Measurements from ENCODE around the gene TCEAL4. TPM values are rescaled to one million over a fixed set of nuclear protein-coding genes. Genes with fewer than 3 reads are reported as not detected.

TCEAL4 gene
- polyA plus RNA-seq, 1 donor (not counting 4 experiments of a cell fraction or from before 2014, with no cell fraction given), result 73.1 TPM

- peak overlapping the region; percentile 0 for H3K4me2 ChIP-seq (ENCODE audit: control insufficient read depth, extremely low read depth, insufficient read depth, low read depth, low read length)
Observed at GRCh38 chrX:103540145-103540544, 45.2 kb upstream of the TCEAL4 start.

GRCh38 chrX:103549916-103550315, 35.4 kb upstream of the TCEAL4 start:
- no peak overlapping the region for H3K4me3 ChIP-seq (ENCODE audit: control insufficient read depth in 2 of 3, extremely low read depth in 1 of 3, insufficient read depth in 2 of 3, low read depth in 1 of 3, low read length in 3 of 3)
- no peaks in the 10 kb centered on the region for H3K27me3 ChIP-seq (ENCODE audit: control insufficient read depth, extremely low read depth, insufficient read depth, low read length)
- no peaks in the 10 kb centered on the region for H3K36me3 ChIP-seq (ENCODE audit: control insufficient read depth in 2 of 2, extremely low read depth in 1 of 2, insufficient read depth in 2 of 2, low read length in 2 of 2)
- H3K4me2 ChIP-seq (ENCODE audit: control insufficient read depth, extremely low read depth, insufficient read depth, low read depth, low read length), result no peak overlapping the region
- H3K9me1 ChIP-seq (ENCODE audit: control insufficient read depth, extremely low read depth, insufficient read depth, low read length), result no peaks in the 10 kb centered on the region
- no peaks in the 10 kb centered on the region for H3K9me3 ChIP-seq (ENCODE audit: control insufficient read depth, low read depth, low read length)
- no peak overlapping the region for H3K27ac ChIP-seq (ENCODE audit: control insufficient read depth, insufficient read depth, low read length)
- no peak for DNase-seq (ENCODE audit: low read depth, low spot score)
- no peaks in the 10 kb centered on the region for H4K20me1 ChIP-seq (ENCODE audit: control insufficient read depth, extremely low read depth, insufficient read depth, low read length)
- FAIRE-seq, result no peak
- no peaks in the 10 kb centered on the region for H3K79me2 ChIP-seq (ENCODE audit: control insufficient read depth, insufficient read depth, low read length)
- H2AFZ ChIP-seq (ENCODE audit: control insufficient read depth, low read length), result no peak overlapping the region
- H3K4me1 ChIP-seq (ENCODE audit: control insufficient read depth, extremely low read depth, insufficient read depth, low read length), result no peaks in the 10 kb centered on the region
- dilution Hi-C loops (cut with MboI; ENCODE audit: extremely low pct_ligation_motif_present, low sequenced_read_pairs), result no loop called here
- H3K9ac ChIP-seq (ENCODE audit: control insufficient read depth, extremely low read depth, insufficient read depth, low read length), result no peak overlapping the region
- no peak for TF ChIP-seq CTCF (optimal IDR thresholded peaks at IDR 0.05 in 1 of 3, IDR thresholded peaks at IDR 0.05 in 1 of 3, conservative IDR thresholded peaks at IDR 0.05 in 1 of 3; ENCODE audit: extremely low read depth in 1 of 3, insufficient read depth in 2 of 3, low read length in 3 of 3)
- no peak for TF ChIP-seq EZH2 (IDR thresholded peaks at IDR 0.05; ENCODE audit: low read length)

More at GRCh38 chrX:103540145-103540544, 45.2 kb upstream of the TCEAL4 start:
- no peak for TF ChIP-seq CTCF (optimal IDR thresholded peaks at IDR 0.05 in 1 of 3, IDR thresholded peaks at IDR 0.05 in 1 of 3, conservative IDR thresholded peaks at IDR 0.05 in 1 of 3; ENCODE audit: extremely low read depth in 1 of 3, insufficient read depth in 2 of 3, low read length in 3 of 3)
- TF ChIP-seq EZH2 (IDR thresholded peaks at IDR 0.05; ENCODE audit: low read length), result no peak
- Histone ChIP-seq H3K27ac (ENCODE audit: control insufficient read depth, insufficient read depth, low read length) (peak overlapping the region; percentile 28), H3K4me1 (ENCODE audit: control insufficient read depth, extremely low read depth, insufficient read depth, low read length) (peaks cover 36% of the 10 kb centered on the region), H3K9me1 (ENCODE audit: control insufficient read depth, extremely low read depth, insufficient read depth, low read length) (no peaks in the 10 kb centered on the region), H3K36me3 (ENCODE audit: control insufficient read depth in 2 of 2, extremely low read depth in 1 of 2, insufficient read depth in 2 of 2, low read length in 2 of 2) (no peaks in the 10 kb centered on the region), H3K9ac (ENCODE audit: control insufficient read depth, extremely low read depth, insufficient read depth, low read length) (no peak overlapping the region), H4K20me1 (ENCODE audit: control insufficient read depth, extremely low read depth, insufficient read depth, low read length) (no peaks in the 10 kb centered on the region), H3K4me3 (ENCODE audit: control insufficient read depth in 2 of 3, extremely low read depth in 1 of 3, insufficient read depth in 2 of 3, low read depth in 1 of 3, low read length in 3 of 3) (no peak overlapping the region), H2AFZ (ENCODE audit: control insufficient read depth, low read length) (no peak overlapping the region), H3K79me2 (ENCODE audit: control insufficient read depth, insufficient read depth, low read length) (no peaks in the 10 kb centered on the region), H3K27me3 (ENCODE audit: control insufficient read depth, extremely low read depth, insufficient read depth, low read length) (no peaks in the 10 kb centered on the region), H3K9me3 (ENCODE audit: control insufficient read depth, low read depth, low read length) (no peaks in the 10 kb centered on the region)
- FAIRE-seq, result peak; percentile 62
- DNase-seq (ENCODE audit: low read depth, low spot score), result no peak
- dilution Hi-C loops (cut with MboI; ENCODE audit: extremely low pct_ligation_motif_present, low sequenced_read_pairs), result no loop called here

Measured in keratinocyte (primary cell).